ENCODE data around the gene SUV39H2.
"Not testable (repeated sequence)": the region's sequence is repeated elsewhere in the genome, so short reads cannot be mapped to it uniquely, and the experiment has no call there.

The SUV39H2 gene

DNA sequence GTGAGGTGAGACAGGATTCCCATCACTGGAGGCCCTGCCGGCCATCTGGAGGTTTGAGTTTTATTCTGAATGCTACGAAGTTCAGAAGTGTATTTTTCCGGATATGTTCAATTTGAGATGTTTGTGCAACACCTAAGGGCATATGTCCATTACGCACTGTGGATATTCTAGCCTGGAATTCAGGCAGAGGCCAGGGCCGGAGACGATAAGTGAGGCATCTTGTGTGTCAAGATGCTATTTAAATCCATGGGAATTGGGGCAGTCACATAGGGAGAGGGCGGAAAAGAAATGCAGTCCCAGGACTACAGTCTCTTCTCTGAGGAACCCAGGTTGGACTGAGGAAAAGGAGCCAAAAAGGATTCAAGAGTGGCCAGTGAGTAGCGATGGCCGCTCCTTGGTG lies 1.9 kb upstream of the SUV39H2 start:
- no peak for DNase-seq (ENCODE audit: low spot score)

DNA sequence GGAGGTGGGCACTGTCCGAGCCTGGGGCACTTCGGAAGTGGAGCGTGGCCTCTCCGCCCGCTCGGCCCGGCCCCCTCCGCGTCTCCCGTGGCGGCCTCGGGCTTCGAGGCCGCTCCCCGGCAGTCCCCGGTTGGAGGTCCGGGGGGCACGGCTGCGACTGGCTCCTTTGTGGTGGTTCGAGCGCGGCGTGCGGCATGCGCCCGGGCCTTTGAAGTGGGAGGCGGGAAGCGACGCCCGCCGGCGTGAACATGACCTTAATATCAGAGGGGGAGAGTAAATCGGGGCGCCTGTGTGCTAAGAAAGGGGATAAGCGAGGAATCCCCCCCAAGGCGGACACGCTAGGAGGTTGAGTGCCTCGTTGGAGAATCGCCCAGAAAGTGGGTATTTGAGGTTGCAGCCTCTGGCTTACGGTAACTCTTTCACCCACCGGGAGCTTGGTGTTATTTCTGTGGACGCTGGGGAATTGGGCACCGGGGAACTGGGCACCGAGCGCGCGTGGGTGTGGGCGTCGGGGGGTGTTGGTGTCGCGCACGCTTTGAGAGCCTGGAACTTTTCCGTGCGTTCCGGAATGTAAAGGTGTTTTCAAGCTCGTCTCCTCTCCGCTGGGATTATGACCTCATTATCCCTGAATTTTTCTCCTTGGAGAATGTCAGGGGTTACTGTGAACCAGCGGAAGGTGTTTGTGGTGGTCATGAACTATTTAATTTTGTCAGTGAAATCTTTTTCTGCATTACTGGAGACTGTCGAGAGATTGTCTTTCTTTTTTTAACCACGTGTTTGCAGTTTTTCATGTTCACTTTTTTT lies 660 bp downstream of the SUV39H2 start:
- DNase-seq (ENCODE audit: low spot score), result peak; percentile 20

DNA sequence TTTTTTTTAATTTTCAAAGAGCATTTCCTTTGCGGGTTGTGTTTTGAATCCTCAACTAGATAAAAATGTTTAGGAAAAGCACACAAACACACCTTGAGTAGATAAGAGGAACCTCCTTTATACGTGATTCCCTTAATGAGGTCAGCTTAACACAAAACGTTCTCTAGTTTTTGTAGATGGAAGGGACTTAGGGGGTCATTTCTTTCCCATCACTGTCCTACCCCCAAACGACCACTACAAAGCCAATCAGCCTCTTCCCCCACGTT lies 1.2 kb downstream of the SUV39H2 start:
- DNase-seq (ENCODE audit: low spot score), result no peak

DNA sequence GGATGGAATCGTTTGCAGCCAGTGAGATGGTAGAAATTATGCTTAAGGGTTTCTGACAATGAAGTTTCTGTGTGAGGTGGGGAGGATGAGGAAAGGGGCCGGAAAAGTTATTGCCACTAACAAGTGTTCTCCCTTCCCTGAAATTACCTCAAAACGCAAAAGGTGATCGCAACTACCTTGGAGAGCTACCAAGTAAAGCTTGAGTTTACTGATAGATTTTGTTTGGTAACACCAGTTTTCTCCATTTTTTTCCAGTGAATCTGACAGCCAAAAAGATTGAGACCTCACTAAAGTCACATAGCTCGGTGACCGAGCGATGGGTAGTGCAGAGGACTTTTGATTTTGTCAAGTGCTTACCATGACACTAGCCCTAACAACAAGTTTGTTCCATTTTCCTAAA lies 1.6 kb downstream of the SUV39H2 start:
- no peak for DNase-seq (ENCODE audit: low spot score)

DNA sequence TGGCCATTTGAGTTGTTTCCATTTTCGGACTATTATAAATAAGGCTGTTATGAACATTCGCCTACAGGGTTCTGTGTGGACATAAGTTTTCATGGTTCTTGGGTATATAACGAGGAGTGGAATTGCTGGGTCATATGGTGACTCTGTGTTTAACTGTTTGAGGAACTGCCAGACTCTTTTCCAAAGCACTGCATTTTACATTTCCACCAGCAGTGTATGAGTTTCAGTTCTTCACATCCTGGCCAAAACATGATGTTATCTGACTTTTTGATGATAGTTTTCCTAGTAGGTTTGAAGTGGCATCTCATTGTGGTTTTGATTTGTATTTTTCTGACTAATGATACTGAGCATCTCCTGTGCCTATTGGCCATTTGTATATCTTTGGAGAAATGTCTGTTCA lies 5.4 kb downstream of the SUV39H2 start:
- no peak for DNase-seq (ENCODE audit: low spot score)

DNA sequence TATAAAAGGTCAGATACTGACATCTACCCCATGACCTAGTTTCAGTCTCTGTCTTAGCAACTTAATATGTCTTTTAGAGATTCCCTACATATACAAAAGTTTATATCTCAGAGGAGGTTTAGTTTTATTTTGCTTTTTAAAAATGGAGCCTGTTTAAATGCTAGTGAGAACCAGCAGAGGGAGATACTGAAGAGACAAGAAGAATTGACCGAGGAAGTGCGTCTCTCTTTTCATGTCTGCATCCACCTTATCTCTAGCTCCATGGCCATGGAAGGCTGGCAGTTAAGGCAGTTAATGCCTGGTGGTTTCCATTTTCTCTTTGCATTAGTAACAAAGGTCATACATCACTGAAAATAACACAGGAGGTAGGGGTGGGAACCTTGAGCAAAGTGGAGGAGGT lies 10.7 kb downstream of the SUV39H2 start:
- DNase-seq (ENCODE audit: low spot score), result no peak

DNA sequence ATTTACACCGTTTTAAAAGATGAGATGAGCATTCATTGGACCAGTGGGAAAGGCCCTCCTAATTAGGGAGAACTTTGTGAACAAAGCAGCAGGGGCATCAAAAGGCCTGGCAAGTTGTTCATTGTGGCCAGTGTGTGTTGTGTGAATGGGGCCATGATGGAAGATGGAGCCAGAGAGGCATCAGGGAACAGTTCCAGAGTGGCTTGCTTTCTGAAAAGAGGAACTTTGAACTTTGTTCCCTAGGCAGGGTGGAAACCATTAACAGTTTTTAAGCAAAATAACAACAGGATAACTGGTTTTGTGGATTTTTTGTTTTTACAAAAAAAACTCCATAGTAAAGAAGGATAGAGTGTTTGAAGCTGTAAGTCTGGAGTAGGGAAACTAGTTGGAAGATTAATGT lies 12.5 kb downstream of the SUV39H2 start:
- DNase-seq (ENCODE audit: low spot score), result no peak

DNA sequence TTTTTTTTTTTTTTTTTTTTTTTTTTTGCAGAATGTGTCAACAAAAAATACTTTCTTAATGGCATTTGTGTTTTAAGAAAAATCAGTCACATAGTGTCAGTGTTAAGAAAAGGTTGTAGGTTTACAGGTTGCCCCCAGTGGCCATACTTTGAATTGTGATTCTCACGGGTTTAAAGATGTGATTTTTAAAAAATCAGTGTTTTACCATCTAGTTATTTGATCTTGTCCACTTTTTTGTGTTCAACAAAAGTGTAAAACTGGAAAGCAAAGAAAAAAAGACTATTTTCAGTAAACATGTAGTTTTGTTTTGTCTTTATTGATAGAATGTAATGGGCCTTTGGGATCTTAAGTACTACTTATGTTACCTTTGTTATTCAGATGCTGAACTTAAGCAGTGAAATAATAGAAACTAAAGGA lies 25.7 kb downstream of the SUV39H2 start:
- peak; percentile 43 for DNase-seq (ENCODE audit: low spot score)

DNA sequence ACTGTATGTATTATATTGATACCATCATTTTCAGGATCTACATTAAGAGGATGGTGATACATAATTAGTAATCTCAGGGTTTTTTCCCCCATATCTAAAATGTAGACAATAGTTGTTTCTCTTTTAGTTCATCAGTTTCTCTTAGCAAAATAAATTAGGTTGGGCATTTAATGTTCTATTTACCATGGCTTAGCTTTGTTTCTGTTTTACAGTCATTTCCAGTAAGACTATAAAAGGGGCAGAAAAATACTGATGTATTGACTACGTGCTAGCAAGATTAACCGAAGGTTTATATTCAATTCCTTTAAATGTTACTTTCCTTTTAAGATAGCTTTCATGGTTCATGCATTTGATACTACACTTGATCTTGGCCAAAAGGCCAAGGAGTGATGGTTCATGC lies 26.2 kb downstream of the SUV39H2 start:
- no peak for DNase-seq (ENCODE audit: low spot score)

DNA sequence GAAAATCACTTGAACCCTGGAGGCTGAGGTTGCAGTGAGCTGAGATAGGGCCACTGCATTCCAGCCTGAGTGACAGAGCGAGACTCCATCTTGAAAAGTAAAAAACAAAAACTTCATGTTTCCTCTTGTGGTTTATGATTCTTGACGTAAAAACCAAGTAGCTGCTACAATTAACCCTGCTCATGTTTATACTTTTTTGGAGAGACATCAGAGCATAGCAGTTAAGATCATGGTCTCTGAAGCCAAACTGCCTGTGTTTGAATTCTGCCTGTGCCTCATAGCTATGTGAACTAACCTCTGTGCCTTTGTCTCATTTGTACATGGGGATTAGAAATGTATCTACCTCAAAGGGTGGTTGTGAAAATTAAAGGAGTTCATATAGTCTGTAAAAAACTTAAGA lies 27.2 kb downstream of the SUV39H2 start:
- no peak for DNase-seq (ENCODE audit: low spot score)

DNA sequence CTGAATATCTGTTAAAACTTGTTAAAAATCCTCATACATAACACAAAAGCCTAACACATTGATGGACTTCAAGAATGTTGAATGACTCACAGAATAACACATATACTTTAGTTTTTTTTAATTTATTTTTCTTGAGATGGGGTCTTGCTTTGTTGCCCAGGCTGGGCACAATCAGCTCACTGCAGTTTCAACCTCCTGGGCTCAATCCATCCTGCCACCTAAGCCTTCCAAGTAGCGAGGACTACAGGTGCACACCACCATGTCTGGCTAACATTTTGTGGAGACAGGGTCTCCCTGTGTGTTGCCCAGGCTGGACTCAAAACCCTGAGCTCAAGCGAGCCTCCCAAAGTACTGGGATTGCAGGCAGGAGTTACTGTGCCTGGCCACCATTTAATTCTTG lies 28.1 kb downstream of the SUV39H2 start:
- DNase-seq (ENCODE audit: low spot score), result no peak

DNA sequence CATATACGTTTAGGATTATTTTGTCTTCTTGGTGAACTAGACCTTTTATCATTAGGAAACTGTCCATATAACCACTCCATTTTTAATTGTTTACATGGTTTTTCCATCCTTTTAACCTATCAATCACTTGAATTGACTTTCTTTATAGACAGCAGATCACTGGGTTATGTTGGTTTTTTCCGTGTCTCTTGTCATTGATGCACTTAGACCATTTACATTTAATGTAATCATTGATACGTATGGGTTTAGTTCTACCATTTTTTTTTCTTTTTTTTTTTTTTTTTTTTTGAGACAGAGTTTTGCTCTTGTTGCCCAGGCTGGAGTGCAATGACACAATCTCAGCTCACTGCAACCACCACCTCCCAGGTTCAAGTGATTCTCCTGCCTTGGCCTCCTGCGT lies 28.9 kb downstream of the SUV39H2 start:
- DNase-seq (ENCODE audit: low spot score), result not testable (repeated sequence)

DNA sequence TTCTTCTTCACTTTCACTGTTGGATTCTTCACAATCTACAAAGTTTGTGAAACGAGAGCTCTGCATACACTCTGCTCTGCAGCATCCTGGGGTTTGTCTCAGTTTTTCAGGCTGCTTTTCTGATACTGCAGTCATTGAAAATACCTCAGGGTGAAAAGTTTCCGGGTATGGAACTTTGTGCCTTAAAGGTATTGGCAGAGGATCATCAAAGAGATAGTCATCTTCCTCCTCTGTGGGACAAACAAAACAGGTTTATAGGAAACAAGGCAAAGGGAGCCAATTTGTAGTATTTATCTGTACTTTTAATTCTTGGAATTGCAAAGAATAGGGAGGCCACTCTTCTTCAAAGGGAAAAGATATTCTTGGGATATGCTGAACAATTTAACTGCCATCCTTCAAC lies 30.4 kb downstream of the SUV39H2 start:
- no peak for DNase-seq (ENCODE audit: low spot score)

DNA sequence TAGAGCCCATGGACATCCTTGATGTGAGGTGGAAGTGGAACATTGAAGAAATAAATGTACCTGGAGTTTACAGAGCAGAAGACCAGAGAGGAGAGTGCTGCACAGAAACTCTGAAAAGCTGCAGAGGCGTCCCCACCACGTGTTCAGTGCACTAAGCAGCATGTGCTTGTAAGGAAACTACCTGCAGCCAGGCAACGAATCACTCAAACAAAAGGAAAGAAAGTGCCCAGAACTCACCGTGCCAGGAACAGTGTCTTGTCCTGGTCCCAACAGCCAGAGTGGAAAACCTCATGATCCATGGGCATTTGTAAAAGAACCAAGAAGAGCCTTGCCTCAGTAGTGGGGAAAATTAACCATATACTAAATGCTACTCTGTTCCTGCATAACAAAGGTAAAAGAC lies 32.3 kb downstream of the SUV39H2 start:
- DNase-seq (ENCODE audit: low spot score), result no peak

DNA sequence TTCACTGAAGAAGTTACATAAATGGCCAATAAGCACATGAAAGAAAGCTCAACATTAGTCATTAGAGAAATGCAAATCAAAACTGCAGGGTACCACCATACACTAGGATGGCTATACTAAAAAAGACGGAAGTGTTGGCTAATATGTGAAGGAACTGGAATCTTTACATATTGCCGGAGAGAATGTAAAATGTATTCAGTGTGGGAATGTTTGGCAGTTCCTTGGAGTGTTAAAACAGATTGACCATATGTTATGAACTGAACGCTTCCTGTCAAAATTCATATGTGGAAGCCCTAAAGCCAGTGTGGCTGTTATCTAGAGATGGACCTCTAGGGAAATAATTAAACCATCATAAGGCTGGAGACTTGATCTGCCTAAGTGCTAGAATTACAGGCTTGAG lies 33.1 kb downstream of the SUV39H2 start:
- DNase-seq (ENCODE audit: low spot score), result no peak

DNA sequence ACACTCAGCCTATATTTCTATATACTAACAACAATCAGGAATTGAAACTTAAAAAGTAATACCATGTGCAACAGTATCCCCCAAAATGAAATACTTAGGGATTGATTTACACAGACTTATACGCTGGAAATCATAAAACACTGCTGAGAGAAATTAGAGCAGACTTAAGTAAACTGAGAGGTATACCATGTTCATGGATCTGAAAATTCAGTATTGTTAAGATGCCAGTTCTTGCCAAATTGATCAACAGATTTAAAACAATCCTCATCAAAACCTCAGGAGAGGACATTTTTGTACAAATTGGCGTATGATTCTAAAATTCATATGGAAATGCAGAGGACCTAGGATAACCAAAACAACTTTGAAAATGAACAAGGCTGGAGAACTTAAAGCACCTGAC lies 37.9 kb downstream of the SUV39H2 start:
- no peak for DNase-seq (ENCODE audit: low spot score)

DNA sequence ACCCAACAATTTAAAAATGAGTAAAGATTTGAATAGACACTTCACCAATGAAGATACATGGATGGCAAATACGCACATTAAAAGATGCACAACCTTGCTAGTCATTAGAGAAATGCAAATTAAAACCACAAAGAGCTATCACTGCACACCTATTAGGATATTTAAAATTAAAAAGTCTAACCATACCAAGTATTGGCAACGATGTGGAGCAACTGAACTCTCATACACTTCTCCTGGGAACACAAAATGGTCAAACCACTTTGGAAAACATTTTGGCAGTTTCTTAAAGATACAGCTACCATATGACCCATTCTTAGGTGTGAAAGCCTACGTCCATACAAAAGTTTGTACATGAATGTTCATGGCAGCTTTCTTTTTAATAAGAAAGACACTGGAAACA lies 39.2 kb downstream of the SUV39H2 start:
- no peak for DNase-seq (ENCODE audit: low spot score)

DNA sequence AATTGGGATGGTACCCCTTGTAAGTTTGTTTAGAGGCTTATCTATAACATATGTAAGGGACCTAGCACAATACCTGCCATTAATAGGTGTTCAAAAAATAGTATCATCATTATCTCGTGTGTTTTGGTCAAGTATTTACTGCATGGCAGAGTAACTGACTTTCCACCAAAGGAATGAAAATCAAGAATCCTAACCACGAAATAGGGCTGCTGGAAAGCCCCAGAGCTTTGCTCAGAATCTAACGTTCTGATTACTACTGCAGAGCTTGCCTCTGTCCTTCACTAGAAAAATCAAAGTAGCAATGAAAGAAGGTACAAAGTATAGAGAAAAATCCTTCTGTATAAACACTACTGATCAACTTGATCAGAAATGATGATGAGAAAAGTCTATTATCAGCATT lies 40.3 kb downstream of the SUV39H2 start:
- DNase-seq (ENCODE audit: low spot score), result no peak

DNA sequence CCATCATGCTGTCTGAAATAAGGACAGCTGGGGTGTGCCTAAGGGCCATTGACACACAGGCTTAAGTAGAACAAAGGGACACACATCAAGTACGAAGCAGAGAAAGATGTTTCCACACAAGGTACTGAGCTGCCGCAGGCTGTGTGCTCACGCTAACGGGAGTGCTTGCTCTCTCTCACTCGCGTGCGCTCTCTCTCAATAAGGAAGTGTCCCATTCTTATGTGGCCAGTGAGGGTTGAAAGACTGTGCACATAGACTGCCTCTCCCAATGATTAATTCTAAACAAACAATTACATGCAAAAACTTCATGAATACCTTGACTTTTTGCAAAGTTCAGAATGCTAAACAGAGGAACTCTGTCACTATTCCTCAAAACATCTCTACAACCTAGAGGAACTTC lies 45.3 kb downstream of the SUV39H2 start:
- DNase-seq (ENCODE audit: low spot score), result no peak

DNA sequence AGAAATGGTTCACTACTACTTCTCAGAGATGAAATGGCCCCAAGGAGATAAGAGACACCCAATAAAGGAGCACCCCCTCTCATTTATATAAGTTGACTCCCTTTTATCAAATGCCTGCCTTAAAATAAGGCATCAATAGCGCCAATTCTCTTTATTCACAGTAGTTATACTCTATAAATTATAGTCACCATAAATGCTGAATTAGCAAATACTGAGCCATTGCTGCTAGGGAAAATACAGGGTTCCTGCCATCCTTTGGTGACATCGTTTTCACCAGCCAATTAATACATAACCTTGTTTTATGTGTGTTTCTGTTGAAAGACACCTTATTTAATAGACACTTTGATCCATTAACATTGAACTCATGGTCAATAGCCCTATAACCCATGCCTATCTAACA lies 46.6 kb downstream of the SUV39H2 start:
- no peak for DNase-seq (ENCODE audit: low spot score)

DNA sequence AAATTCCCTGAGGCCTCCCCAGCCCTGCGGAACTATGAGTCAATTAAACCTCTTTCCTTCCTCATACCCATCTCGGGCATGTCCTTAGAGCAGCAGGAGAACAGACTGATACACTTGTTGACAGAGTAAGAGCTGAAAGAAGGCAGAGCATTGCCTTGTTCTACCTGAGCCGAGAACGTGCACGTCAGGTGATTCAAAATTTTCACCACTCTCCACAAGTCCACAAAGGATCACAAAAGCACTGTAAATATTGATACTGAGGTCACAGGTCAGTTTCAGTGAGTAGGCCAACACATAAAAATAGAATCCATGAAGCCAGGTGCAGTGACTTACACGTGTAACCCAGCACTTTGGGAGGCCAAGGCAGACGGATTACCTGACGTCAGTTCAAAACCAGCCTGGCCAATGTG lies 47.4 kb downstream of the SUV39H2 start:
- no peak for DNase-seq (ENCODE audit: low spot score)

DNA sequence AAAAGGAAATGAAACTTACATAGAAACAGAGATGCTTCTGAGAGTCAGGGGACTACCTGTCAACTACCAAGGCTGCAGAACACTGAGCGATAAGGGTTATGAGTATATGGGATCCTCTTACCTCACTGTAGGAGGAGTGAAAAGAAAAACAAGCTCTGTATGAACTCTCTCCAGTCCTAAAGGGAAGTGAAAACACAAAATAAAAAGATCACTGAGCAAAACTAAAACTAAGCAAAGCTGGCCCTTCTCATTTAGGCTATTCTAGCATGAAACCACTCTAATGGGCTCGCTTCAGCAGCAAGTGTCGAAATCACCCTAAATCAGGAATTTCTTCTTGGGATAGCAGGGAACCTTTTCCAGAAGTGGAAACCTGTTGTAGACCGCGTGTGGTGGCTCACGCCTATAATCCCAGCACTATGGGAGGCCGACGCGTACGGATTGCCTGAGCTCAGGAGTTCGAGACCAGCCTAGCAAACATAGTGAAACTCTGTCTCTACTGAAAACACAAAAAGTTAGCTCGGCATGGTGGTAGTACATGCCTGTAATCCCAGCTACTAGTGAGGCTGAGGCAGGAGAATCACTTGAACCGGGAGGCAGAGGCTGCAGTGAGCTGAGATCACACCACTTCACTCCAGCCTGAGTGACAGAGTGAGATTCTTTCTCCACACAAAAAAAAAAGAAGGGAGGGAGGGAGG lies 48.2 kb downstream of the SUV39H2 start:
- no peak for DNase-seq (ENCODE audit: low spot score)

DNA sequence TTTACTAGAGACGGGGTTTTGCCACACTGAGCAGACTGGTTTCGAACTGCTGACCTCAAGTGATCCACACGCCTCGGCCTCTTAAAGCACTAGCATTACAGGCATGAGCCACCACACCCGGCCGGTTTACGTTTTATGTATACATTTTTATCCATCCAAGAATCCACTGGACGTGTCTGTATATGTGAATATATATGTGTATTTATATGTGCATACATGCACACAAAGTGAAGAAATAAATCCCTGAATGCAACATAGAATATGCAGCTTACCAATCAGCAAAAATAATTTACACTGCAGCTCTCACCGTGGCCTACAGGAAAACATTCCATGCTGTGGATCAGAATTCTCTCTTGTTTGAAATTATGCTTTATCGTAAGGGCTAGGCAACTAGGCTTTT lies 51.9 kb downstream of the SUV39H2 start:
- no peak for DNase-seq (ENCODE audit: low spot score)

DNA sequence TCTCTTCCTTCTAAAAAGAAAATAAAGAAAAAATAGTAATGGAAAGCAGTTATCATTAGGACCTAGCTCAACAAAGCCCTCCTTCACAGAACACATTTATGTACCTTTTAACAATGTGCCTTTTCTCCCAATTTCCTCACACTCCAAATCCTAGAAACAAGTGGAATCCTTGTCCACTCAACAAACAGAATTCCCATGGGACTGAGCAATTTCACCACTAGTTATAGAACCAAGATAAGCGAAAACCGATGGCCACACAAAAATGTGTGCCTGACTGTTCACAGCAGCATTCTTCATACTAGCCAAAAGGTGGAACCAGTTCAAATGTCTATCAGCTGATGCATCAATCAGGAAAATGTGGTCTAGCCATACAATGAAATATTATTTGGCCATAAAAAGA lies 57.9 kb downstream of the SUV39H2 start:
- DNase-seq (ENCODE audit: low spot score), result no peak
